T1000 (cell line): ENCODE measurements around the gene KLHL12.
"Not testable (repeated sequence)": the region's sequence is repeated elsewhere in the genome, so short reads cannot be mapped to it uniquely, and the experiment has no call there.

Experiments used
- DNase-seq: peaks from one replicate; lab custom pipeline; 2025; ENCODE audit warnings: mixed read lengths; lab: John Stamatoyannopoulos, UW

The KLHL12 gene

DNA sequence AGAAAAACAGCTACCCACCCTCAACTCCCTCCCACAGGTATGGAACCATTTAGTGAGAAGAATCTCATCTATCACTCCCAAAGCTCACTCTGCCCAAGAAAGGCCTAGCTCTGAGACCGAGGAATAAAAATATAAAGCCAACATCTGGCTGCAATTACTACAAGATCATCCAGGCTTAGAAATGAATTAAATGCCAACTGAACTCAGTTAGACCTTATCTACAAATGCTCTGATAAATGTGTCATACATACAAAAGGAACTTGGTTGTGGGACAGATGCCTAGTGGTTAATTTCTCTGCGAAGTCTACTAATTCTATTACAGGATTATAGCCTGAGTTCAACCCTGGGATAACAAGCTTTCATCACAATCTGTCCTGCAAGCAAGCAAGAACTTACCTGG is 24.4 kb upstream of the KLHL12 start:
- no peak for DNase-seq

DNA sequence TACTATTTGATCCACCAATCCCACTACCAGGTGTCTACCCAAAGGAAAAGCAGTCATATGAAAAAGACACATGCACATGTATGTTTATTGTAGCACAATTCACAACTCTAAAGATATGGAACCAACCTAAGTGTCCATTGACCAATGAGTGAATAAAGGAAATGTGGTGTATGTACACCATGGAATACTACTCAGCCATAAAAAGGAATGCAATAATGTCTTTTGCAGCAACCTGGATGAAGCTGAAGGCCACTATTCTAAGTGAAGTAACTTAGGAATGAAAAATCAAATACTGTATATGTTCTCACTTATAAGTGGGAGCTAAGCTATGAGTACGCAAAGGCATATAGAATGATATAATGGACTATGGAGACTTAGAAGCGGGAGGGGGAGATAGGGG is 18.4 kb upstream of the KLHL12 start:
- DNase-seq: no peak

DNA sequence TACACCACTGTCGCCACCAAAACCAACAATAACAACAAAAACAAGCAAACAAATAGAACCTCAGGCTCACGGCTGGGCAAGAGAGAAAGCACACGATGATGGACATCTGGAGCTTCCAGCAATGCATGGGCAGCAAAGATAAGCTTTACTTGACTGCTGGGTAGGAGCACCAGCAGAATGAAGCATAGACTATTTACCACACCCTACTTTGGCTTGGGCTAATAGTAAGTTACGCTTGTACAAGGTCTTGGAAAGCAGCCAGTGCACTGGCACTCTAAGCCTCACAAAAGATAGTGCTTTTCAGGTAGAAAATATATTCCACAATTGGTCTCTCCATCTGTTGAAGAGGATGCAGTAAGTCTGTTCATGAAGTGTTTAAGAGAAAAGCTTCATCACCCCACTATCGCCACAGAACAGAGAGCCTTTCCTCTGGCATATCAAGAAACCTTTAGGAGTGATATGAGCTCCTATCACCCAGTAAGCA is 17.4 kb upstream of the KLHL12 start:
- DNase-seq: no peak

DNA sequence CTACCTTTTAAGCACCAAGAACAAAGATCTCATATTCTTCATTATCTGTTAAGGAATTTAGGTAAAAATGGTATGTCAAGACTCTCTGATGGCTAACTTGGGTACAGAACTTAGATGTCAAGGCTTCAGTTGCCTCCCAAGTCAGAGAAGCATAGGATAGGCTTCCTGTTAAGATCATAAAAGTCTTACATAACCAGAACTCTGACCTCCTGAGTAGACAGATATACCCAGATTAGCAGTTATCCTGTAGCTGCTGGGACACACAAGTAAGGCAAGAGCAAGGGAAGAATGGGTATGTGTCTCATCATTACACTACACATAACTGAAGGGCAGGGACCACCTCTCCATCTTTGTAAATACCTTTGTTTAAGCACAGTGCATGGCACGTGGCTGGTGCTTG is 15.4 kb upstream of the KLHL12 start:
- no peak for DNase-seq

DNA sequence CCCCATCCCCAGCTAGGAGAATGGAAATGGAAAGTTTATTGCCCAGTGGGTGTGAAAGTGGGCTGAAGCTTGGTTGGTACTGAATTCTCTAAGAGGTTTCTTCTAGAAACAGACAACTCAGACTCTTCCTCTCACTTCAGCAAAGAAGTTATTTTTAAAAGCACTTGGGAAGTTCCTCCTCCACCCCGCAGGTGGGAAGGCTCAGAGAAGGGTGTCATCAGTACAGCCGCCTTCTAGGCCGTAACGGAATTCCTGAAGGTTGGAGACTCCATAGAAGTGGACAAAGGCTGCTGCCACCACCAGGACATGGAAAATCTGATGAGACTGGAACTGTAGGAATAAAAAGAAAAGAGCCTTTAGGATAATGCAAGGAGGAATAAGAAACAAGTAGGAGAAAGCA is 14.3 kb upstream of the KLHL12 start:
- no peak for DNase-seq

DNA sequence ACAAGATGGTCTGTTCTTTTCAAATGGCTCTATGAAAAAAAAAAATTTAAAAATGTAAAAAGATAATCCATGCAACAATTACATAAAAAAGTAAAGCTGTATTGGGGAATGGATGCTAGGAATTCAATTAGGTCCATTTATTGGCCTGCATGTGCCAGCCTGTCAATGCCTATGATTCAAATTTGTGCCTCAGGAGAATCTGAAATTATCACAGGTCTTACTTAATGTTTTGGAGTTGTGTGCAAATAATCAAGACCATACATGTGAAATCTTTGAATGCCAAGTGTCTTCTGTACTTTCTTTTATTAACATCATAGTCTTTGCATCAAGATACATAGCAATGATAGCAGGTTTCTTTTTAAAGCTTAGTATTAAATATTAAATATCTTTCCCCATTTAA is 13.5 kb upstream of the KLHL12 start:
- no peak for DNase-seq

DNA sequence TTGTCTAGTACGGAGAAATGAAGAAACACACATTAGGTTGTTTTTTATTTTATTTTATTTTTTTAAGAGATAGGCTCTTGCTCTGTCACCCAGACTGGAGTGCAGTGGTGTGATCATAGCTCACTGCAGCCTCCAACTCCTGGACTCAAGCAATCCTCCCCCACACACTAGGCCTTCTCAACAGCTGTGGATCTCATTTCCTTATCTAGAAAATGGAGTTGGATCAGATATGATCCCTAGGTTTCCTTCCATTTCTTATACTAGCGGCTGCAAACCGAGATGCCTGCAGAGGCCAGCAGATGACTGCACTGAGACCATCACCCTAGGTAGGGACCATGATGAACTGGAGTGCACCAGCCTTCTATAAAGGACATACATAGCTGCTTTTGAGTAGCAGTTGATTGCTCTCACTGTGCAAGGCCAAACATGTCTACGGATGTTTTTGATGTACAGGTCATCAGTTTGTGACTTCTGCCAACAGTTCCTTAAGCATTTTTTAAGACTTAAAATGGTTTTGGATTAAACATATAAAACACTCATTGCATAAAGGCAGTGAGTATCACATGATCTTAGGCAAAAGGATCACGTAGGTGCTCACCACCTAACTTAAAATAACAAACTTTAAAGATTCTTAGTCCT is 11.4 kb upstream of the KLHL12 start:
- DNase-seq: no peak

DNA sequence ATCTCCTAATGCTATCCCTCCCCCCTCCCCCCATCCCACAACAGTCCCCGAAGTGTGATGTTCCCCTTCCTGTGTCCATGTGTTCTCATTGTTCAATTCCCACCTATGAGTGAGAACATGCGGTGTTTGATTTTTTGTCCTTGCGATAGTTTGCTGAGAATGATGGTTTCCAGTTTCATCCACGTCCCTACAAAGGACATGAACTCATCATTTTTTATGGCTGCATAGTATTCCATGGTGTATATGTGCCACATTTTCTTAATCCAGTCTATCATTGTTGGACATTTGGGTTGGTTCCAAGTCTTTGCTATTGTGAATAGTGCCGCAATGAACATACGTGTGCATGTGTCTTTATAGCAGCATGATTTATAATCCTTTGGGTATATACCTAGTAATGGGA is 9.4 kb upstream of the KLHL12 start:
- DNase-seq: not testable (repeated sequence)

DNA sequence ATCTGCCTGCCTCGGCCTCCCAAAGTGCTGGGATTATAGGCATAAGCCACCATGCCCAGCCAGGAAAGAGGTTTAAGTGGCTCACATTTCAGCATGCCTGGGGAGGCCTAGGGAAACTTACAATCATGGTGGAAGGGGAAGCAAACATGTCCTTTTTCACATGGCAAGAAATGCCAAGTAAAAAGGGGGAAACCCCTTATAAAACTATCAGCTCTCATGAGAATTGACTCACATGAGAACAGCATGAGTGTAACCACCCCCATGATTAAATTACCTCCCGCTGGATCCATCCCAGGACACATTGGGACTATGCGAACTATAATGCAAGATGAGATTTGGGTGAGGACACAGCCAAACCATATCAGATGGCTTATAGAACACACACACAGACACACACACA is 8.8 kb upstream of the KLHL12 start:
- no peak for DNase-seq

DNA sequence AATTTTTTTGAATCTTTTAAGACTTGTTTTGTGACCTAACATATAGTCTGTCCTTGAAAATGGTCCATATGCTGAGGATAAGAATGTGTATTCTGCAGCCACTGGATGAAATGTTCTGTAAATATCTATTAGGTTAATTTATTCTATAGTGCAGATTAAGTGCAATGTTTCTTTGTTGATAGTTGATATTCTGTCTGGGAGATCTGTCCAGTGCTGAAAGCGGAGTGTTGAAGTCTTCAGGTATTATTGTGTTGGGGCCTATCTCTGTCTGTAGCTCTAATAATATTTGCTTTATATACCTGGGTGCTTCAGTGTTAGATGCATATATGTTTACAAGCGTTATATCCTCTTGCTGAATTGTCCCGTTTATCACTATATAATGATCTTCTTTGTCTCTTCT is 7.7 kb upstream of the KLHL12 start:
- no peak for DNase-seq

DNA sequence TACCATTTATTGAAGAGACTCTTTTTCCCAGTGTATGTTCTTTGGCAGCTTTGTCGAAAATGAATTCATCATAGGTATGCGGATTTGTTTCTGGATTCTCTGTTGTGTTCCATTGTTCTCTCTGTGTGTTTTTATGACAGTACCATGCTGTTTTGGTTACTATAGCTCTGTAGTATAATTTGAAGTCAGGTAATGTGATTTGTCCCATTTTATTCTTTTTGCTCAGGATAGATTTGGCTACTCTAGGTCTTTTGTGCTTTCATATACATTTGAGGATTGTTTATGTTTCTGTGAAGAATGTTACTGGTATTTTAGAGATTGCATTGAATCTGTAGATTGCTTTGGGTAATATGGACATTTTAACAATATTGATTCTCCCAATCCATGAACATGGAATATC is 5.4 kb upstream of the KLHL12 start:
- no peak for DNase-seq

DNA sequence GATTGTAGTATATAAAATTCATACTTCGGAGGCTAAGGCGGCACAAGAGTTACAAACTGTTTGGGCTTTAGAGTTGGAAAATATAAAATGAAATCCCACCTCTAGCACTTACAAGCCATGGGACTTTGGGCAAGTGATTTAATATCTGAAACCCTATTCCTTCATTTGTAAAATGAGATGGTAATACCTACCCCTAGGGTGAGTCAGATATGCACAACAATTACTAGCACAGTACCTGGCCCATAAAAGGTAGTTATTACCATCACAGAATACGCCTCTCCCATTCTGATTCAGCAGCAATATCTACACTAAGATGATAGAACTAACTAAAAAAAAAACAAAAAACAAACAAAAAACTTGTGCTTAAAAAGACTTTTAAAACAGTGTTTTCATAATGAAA is 3.5 kb downstream of the KLHL12 start:
- no peak for DNase-seq

DNA sequence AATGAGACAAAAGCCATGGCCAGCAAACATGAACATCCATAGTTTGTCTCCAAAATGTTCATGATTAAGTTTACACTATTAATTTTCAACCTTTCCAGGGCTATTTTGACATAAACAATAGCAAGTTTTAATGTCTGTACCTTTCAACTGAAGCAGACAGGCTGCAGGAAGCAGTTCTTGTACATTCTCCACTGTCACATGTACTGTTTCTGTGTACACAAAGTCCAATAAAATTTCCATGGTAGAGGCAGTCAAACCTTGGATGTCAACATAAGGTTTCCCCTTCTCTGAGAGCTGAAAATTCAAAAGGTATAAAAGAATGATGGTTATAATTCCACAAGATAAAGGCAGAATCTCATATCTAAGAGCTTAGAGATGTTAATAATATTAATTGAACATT is 7.4 kb downstream of the KLHL12 start:
- DNase-seq: no peak

DNA sequence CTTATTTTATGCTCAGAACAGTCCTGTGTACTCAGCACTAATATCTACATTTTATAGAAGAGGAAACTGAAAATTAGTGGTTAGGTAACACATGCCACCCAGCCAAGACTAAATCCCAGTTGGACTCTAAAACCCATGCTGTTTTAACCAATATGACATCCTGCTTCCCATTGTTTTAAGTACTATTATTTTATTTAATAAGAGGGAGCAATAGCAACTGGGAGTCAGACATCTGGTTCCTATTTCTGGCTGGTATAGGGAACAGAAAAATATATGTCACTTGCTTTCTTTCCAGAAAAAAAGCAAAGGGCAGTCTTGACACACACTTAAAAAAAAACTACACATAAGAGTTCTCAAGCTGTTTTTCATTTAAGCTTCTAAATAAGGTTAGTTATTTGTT is 11.9 kb downstream of the KLHL12 start:
- no peak for DNase-seq

DNA sequence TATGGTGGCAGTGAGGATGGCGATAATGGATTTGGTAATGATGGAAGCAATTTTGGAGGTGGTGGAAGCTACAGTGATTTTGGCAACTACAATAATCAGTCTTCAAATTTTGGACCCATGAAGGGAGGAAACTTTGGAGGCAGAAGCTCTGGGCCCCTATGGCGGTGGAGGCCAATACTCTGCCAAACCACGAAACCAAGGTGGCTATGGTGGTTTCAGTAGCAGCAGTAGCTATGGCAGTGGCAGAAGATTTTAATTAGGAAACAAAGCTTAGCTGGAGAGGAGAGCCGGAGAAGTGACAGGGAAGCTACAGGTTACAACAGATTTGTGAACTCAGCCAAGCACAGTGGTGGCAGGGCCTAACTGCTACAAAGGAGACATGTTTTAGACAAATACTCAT is 14.6 kb downstream of the KLHL12 start:
- not testable (repeated sequence) for DNase-seq

DNA sequence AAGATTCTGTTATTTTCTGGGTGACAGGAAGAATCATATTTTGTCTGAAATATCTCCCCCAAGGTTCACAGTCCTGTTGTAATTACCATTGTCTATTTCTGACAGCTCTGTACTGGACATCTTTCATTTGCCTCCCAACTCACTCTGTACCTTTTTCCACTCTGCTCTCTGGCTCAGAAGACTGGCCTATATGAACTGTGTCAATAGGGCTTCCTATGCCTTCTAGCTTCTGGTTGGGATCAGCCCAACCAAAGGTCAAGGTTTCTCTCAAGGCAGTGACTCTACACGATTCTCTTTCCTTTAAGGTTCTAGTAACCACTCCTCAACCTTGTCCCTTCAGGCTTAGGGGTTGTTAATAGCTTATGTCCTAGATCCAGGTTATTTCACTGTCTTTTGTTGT is 17.5 kb downstream of the KLHL12 start:
- no peak for DNase-seq

DNA sequence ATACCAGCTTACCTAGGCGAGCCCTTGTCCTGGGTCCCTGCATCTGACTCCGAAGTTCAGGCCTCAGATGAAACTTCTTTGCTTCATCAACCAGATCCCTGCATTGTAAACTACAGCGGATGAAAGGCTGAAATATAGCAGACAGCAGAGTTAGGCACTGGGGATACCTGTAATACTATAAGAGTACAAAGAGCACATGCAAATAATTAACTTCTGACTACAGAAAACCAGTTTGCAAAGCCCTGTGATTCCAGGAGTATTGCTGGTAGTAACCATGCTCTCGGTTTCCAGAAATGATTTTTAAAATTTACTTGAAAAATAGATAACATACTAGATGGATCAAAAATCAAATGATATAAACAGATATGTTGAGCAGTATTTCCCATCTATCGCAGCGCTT is 18.0 kb downstream of the KLHL12 start:
- DNase-seq: no peak

DNA sequence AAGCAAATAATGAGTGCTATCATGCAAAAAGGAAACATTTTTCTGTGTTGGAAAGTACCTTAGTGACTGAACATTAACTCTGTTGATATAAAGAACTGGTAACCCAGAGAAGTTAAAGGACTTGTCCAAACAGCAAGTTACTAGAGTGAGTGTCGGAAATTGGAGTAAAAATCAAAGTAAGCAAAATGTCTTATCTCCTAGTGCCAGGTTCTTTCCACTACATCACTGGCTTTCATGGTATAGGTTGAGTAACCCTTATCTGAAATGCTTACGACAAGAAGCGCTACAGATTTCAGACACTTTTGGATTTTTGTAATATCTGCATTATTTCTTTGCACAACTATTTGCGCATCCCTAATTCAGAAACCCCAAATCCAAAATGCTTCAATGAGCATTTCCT is 21.7 kb downstream of the KLHL12 start:
- DNase-seq: no peak

DNA sequence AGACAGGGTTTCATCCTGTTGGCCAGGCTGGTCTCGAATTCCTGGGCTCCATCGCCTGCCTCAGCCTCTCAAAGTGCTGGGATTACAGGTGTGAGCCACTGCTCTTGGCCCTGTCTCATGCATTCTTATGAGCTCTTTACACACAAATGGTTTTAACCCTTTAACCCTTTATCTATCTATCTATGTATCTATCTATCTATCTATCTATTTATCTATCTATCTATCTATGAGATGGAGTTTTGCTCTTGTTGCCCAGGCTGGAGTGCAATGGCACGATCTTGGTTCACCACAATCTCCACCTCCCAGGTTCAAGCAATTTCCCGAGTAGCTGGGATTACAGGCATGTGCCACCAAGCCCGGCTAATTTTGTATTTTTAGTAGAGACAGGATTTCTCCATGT is 23.2 kb downstream of the KLHL12 start:
- not testable (repeated sequence) for DNase-seq

DNA sequence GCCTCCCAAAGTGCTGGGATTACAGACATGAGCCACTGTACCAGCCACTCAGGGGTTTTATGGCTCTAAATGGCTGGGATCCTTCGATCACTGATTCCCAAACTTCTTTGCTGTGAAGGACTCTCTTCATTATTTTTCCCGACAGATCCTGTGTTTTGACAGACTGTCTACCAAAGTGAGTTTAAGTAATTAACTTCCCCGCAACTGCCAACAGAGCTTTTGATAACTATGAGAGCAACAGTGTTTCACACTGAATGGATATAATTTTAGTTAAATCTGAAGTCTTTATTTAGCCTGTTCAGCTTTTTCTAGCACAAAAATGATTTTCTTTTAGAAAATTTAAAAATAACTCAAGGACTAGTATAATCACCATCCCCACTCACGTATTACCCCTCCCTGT is 25.5 kb downstream of the KLHL12 start:
- no peak for DNase-seq

DNA sequence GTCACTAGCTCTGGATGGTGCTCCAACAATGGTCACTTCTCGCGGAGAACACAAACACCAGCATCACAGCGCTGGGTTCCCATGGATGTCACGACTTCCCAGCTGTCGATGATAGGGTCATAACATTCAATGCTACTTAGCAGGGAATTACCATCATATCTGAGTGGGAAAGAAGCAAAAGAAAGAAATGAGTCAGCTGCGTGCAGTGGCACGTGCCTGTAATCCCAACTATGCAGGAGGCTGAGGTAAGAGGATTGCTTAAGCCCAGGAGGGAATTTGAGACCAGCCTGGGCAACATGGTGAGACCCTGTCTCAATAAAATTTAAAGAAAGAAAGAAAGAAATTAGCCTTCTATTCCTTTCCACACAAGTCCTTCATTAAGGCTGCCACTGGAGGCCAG is 34.5 kb downstream of the KLHL12 start:
- DNase-seq: no peak

DNA sequence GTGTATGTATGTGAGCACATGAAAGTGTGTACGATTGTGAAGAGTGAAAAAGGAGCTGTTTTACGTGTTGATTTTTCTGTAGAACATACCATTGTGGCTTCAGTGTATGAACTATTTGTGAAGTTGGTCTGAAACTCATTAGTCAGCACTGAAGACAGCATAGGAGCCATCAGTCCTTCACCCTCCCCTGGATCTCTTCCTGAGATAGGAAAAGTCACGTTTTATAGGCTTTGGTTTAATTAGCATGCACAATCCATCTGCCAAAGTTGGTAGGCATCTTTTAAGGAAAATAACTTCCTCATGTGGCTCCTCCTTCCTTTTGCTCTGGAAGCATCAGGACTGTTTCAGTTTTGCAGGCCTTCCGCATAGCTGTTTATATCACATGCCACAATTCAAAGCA is 36.6 kb downstream of the KLHL12 start:
- no peak for DNase-seq

DNA sequence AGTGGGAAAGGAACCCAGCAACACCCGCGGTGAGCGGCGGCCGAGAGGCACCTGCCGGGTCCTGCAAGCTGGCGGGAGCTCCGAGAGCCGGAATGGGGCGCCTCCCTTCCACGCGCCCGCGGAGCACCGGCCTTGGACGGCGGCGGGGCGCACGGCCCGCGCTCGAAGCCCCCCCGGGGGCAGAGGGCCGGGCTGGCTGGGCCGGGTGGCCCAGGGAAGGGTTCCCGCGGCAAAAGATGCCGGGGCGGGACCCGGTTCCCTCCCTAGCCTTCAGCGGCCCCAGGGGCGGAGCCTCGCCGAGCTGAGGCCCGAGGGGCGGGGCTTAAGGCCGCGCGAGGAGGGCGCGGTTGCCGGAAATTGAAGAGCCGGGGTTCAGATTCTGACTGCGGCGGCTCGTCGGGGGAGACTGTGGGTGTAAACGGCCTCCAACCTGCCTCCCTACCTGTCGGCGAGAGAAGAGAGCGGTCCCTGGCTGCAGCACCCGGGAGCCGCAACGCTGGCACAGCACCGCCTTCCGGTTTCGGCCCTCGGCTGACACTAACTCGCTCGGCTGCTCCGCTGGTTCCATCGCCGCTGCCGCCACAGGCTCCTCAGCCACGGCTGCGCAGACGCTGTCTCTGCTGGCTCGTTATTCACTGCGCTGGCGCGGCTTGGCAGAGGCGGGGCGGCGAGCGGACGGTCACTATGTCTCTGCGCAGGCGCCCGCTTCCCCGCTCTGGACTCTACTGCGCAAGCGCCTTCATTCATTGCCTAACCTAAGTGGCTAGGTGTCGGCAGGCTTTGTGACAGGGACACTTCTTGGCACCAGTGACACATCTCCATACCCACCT is 38.3 kb downstream of the KLHL12 start, which contains the start of gene RABIF:
Gene RABIF (minus strand): TSS at position 619 of the 830 bp plus-strand sequence. CDS start 51 bp downstream, at position 568.
- peak; percentile 92 for DNase-seq

DNA sequence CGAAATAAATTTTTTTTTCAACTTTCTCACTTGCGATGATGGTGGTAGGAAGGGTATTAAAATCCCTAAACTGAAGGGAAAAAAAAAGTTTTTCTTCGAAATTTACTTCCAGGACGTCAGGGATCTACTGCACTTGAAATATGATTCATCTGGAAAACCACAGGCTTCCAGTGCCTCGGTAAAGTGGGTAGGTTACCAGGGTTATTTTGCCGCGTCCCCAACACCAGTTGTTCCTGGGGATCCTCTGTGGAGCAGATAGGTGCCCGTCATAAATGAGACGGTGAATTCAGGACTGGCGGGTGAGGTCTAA is 38.9 kb downstream of the KLHL12 start:
- no peak for DNase-seq
